Raji (cell line): Measurements from ENCODE around the gene TMBIM1.

Experiments
- POLR2A ChIP-seq: IDR thresholded peaks from 2 replicates; pipeline ENCODE4 v1.6.1; 2011; ENCODE audit warnings: low read depth, low read length, control low read depth; ENCODE audit not compliant: insufficient read depth

TMBIM1 gene

GRCh38 chr2:218305383-218305782 is 13.1 kb upstream of the TMBIM1 start:
- TF ChIP-seq POLR2A: no peak

- no peak for TF ChIP-seq POLR2A
Measured at GRCh38 chr2:218301176-218301819, 9.0 kb upstream of the TMBIM1 start.

GRCh38 chr2:218300141-218300540 is 7.8 kb upstream of the TMBIM1 start:
- TF ChIP-seq POLR2A: no peak

GRCh38 chr2:218298314-218298875 is 6.1 kb upstream of the TMBIM1 start:
- no peak for TF ChIP-seq POLR2A

- no peak for TF ChIP-seq POLR2A
Measured at GRCh38 chr2:218296847-218297246, 4.5 kb upstream of the TMBIM1 start.

GRCh38 chr2:218296200-218296599 is 3.9 kb upstream of the TMBIM1 start:
- no peak for TF ChIP-seq POLR2A

GRCh38 chr2:218295029-218295428 is 2.7 kb upstream of the TMBIM1 start:
- TF ChIP-seq POLR2A: no peak

GRCh38 chr2:218294430-218295022 is 2.2 kb upstream of the TMBIM1 start:
- no peak for TF ChIP-seq POLR2A

GRCh38 chr2:218293715-218294429 is 1.6 kb upstream of the TMBIM1 start:
- no peak for TF ChIP-seq POLR2A

- TF ChIP-seq POLR2A: peak; percentile 13; the same call in 1 of the 2 replicates
Measured at GRCh38 chr2:218291318-218292047, 820 bp downstream of the TMBIM1 start.

- peak; percentile 62 for TF ChIP-seq POLR2A
Measured at GRCh38 chr2:218290316-218291261, 1.7 kb downstream of the TMBIM1 start.

- no peak for TF ChIP-seq POLR2A
Measured at GRCh38 chr2:218289639-218290315, 2.5 kb downstream of the TMBIM1 start.

- TF ChIP-seq POLR2A: no peak
Measured at GRCh38 chr2:218286570-218287459, 5.5 kb downstream of the TMBIM1 start.

GRCh38 chr2:218285604-218286003 is 6.7 kb downstream of the TMBIM1 start:
- no peak for TF ChIP-seq POLR2A
